SK-N-SH (cell line): ENCODE data around the gene USP48.

Experiments
- ELF1 ChIP-seq: IDR thresholded peaks from 2 replicates; pipeline ENCODE4 v1.4.0; 2012
- MXI1 ChIP-seq: IDR thresholded peaks from 2 replicates; pipeline ENCODE4 v1.6.1; 2012; ENCODE audit warnings: mild to moderate bottlenecking, low read depth, low read length, improper control_type of control experiment
- POLR2AphosphoS5 ChIP-seq: IDR thresholded peaks from 2 replicates; pipeline ENCODE4 v1.6.1; 2012; ENCODE audit warnings: low read depth, low read length
- RAD21 ChIP-seq: IDR thresholded peaks from 2 replicates; pipeline ENCODE4 v1.6.1; 2012; ENCODE audit warnings: mild to moderate bottlenecking, low read length
- REST ChIP-seq: IDR thresholded peaks from 2 replicates; pipeline ENCODE4 v1.6.1; 2012; ENCODE audit warnings: mild to moderate bottlenecking, low read depth, low read length, moderate library complexity
- RFX5 ChIP-seq: IDR thresholded peaks from 2 replicates; pipeline ENCODE4 v1.6.1; 2012; ENCODE audit warnings: mild to moderate bottlenecking, improper control_type of control experiment, low read length
- TAF1 ChIP-seq: IDR thresholded peaks from 2 replicates; pipeline ENCODE4 v1.6.1; 2012; ENCODE audit warnings: low read depth, mild to moderate bottlenecking, low read length, moderate library complexity, borderline replicate concordance
- USF1 ChIP-seq: IDR thresholded peaks from 2 replicates; pipeline ENCODE4 v1.4.0; 2012; ENCODE audit warnings: low read depth, borderline replicate concordance
- TF ChIP-seq, protein P1 (sequence below): fragments of 200-600 bp; sonication (generic); IDR thresholded peaks from 2 replicates; pipeline ENCODE4 v1.6.1; 2017; ENCODE audit warnings: antibody characterized with exemption, mild to moderate bottlenecking, moderate library complexity

DNA sequence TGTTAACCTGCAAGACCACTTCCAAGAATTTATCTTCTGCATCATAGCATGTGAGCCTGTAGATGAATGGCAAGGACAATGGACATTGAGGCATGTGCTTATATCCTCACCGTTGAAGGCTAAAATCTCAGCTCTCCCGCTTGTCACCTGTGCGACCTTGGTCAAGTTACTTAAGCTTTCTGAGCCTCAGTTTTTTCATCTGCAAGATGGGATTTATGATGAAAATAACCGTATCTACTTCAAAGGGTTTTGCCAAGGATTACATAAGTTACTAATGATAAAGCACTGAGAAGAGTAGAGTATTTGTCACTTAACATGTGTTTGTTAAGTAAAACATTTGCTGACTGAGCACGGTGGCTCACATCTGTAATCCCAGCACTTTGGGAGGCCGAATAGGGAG lies 128.7 kb downstream of the USP48 start:
- TF ChIP-seq TAF1 (no peak), POLR2AphosphoS5 (no peak), USF1 (no peak), MXI1 (no peak), RAD21 (no peak), REST (no peak), ELF1 (no peak), RFX5 (no peak)
- TF ChIP-seq, protein P1, sequence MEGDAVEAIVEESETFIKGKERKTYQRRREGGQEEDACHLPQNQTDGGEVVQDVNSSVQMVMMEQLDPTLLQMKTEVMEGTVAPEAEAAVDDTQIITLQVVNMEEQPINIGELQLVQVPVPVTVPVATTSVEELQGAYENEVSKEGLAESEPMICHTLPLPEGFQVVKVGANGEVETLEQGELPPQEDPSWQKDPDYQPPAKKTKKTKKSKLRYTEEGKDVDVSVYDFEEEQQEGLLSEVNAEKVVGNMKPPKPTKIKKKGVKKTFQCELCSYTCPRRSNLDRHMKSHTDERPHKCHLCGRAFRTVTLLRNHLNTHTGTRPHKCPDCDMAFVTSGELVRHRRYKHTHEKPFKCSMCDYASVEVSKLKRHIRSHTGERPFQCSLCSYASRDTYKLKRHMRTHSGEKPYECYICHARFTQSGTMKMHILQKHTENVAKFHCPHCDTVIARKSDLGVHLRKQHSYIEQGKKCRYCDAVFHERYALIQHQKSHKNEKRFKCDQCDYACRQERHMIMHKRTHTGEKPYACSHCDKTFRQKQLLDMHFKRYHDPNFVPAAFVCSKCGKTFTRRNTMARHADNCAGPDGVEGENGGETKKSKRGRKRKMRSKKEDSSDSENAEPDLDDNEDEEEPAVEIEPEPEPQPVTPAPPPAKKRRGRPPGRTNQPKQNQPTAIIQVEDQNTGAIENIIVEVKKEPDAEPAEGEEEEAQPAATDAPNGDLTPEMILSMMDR: no peak
